ENCODE data around the gene FLNA.

GRCh38 chrX:154402622-154403127 is 28.2 kb upstream of the FLNA start:
- TF ChIP-seq YY1 (IDR thresholded peaks at IDR 0.05; ENCODE audit: low read depth) (no peak), TCF12 (IDR thresholded peaks at IDR 0.05; ENCODE audit: low read depth) (no peak), CEBPB (IDR thresholded peaks at IDR 0.05) (no peak), TAF1 (IDR thresholded peaks at IDR 0.05; ENCODE audit: low read depth) (no peak), FOXM1 (IDR thresholded peaks at IDR 0.05; ENCODE audit: borderline replicate concordance, low read depth) (no peak), MAX (IDR thresholded peaks at IDR 0.05) (no peak), RAD21 (IDR thresholded peaks at IDR 0.05; ENCODE audit: low read depth) (no peak), REST (IDR thresholded peaks at IDR 0.05; ENCODE audit: low read depth) (no peak), TEAD4 (IDR thresholded peaks at IDR 0.05) (no peak), EP300 (IDR thresholded peaks at IDR 0.05; ENCODE audit: borderline replicate concordance) (no peak), CREB1 (IDR thresholded peaks at IDR 0.05; ENCODE audit: low read depth) (no peak), EGR1 (IDR thresholded peaks at IDR 0.05) (no peak)

Data from Ishikawa (cell line).